Prostate gland (tissue), 2 donors: ENCODE measurements around the gene RET.

ENCODE experiments used
- CTCF ChIP-seq, 4 experiments: fragments of 200-600 bp in 2 of 4; fragments of 450-650 bp in 2 of 4; sonication (generic) in 2 of 4; IDR thresholded peaks; 1 replicate in 3 of 4; 2 replicates in 1 of 4; pipeline ENCODE4 v1.5.1; 2016 to 2019; ENCODE audit warnings: antibody characterized with exemption in 4 of 4, mild to moderate bottlenecking in 2 of 4, moderate library complexity in 2 of 4
- POLR2A ChIP-seq: fragments of 450-650 bp; IDR thresholded peaks from one replicate; pipeline ENCODE4 v1.6.1; 2016; ENCODE audit warnings: antibody characterized with exemption, mild to moderate bottlenecking
- POLR2AphosphoS5 ChIP-seq: sonication (generic); formaldehyde crosslinking; IDR thresholded peaks from one replicate; pipeline ENCODE4 v1.6.1; 2017; ENCODE audit warnings: antibody characterized with exemption

DNA sequence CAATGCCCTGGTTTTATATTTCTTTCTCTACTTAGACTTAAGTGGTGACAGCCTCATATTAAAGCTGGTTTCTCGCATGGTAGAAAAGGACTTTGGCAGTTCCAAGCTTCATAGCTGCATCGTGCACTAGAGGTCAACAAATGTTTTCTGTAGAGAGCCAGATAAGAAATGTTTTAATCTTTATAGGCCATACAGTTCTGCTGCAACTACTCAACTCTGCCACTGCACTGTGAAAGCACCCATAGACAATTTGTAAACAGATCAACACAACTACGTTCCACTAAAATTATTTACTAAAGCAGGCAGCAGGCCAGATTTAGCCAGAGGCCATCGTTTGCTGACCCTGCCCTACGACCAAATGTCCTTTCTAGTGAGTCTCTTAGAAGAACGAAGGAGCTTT lies 98.1 kb downstream of the RET start:
- no peak for TF ChIP-seq CTCF (IDR thresholded peaks at IDR 0.05)
- TF ChIP-seq POLR2AphosphoS5 = no peak
- no peak for TF ChIP-seq POLR2A
